IMR-90 (cell line): ENCODE data around the gene ZFHX3. TPM values are rescaled to one million over a fixed set of nuclear protein-coding genes. Genes with fewer than 3 reads are reported as not detected.

Source experiments
- ATAC-seq: fragments of 200-7000 bp; cut with Tn5 transposase; 2 replicates; pipeline ENCODE4 v1.9.1; 2020; ENCODE audit warnings: low read depth, mild to moderate bottlenecking, moderate library complexity
- BruUV-seq: library from RNA; stranded (reverse); fragments of 400-500 nt; replicated peaks from 2 replicates; lab custom pipeline; 2021; lab: Mats Ljungman, UMichigan
- CTCF ChIA-PET: fragments of 300-600 bp; formaldehyde crosslinking; extraction: SDS; loops from one replicate; lab custom pipeline; 2021; ENCODE audit warnings: antibody characterized with exemption; lab: Yijun Ruan, JAX
- POLR2A ChIA-PET: fragments of 300-600 bp; sonication (Branson Sonifier 250); formaldehyde crosslinking; loops from one replicate; lab custom pipeline; 2022; ENCODE audit warnings: antibody characterized with exemption; ENCODE audit not compliant: unreplicated experiment; lab: Charles Lee
- DNase-seq: peaks from one replicate; pipeline ENCODE4 v3.0.0; 2013
- H2AFZ ChIP-seq: replicated peaks from 2 replicates; pipeline ENCODE3; 2013; ENCODE audit warnings: low read length, mild to moderate bottlenecking; ENCODE audit not compliant: poor library complexity
- H2AK5ac ChIP-seq: 2 replicates; pipeline ENCODE4 v1.6.1; 2013; ENCODE audit warnings: low read depth, low read length, inconsistent platforms
- H2AK9ac ChIP-seq: replicated peaks from 2 replicates; pipeline ENCODE3; 2013; ENCODE audit warnings: mild to moderate bottlenecking, low read depth, low read length, moderate library complexity; ENCODE audit not compliant: poor library complexity
- H2BK120ac ChIP-seq: 2 replicates; pipeline ENCODE4 v1.6.1; 2013; ENCODE audit warnings: low read depth, low read length, inconsistent platforms
- H2BK15ac ChIP-seq: 3 replicates; pipeline ENCODE4 v1.6.1; 2013; ENCODE audit warnings: low read depth, low read length, inconsistent platforms
- H2BK20ac ChIP-seq: 2 replicates; pipeline ENCODE4 v1.6.1; 2013; ENCODE audit warnings: low read depth, mild to moderate bottlenecking, inconsistent platforms, low read length, moderate library complexity
- H2BK5ac ChIP-seq: 2 replicates; pipeline ENCODE4 v1.6.1; 2013; ENCODE audit warnings: mild to moderate bottlenecking, low read depth, low read length, inconsistent platforms; ENCODE audit not compliant: poor library complexity, severe bottlenecking
- H3K14ac ChIP-seq: replicated peaks from 2 replicates; pipeline ENCODE4 v1.6.1; 2013; ENCODE audit warnings: low read depth, low read length, inconsistent platforms
- H3K18ac ChIP-seq: 2 replicates; pipeline ENCODE4 v1.6.1; 2013; ENCODE audit warnings: low read depth, low read length, control low read depth
- H3K23ac ChIP-seq: 2 replicates; pipeline ENCODE4 v1.6.1; 2013; ENCODE audit warnings: low read depth, low read length, inconsistent platforms
- H3K27ac ChIP-seq: 2 replicates; pipeline ENCODE4 v1.5.1; 2013; ENCODE audit warnings: mild to moderate bottlenecking, control low read depth, low read length; ENCODE audit not compliant: insufficient read depth
- H3K27me3 ChIP-seq: 2 replicates; pipeline ENCODE4 v1.6.1; 2013; ENCODE audit warnings: low read length; ENCODE audit not compliant: control insufficient read depth, insufficient read depth
- H3K36me3 ChIP-seq: 2 replicates; pipeline ENCODE4 v1.6.1; 2013; ENCODE audit warnings: low read length, mixed read lengths; ENCODE audit not compliant: control insufficient read depth, insufficient read depth
- H3K4ac ChIP-seq: 2 replicates; pipeline ENCODE4 v1.6.1; 2013; ENCODE audit warnings: low read depth, low read length, inconsistent platforms
- H3K4me1 ChIP-seq: 2 replicates; pipeline ENCODE4 v1.6.1; 2013; ENCODE audit warnings: low read length, mixed read lengths; ENCODE audit not compliant: control insufficient read depth, insufficient read depth
- H3K4me2 ChIP-seq: 2 replicates; pipeline ENCODE4 v1.6.1; 2013; ENCODE audit warnings: low read depth, mild to moderate bottlenecking, control low read depth, low read length, moderate library complexity
- H3K4me3 ChIP-seq: 2 replicates; pipeline ENCODE4 v1.5.1; 2013; ENCODE audit warnings: low read depth, mild to moderate bottlenecking, control low read depth, low read length, moderate library complexity; ENCODE audit not compliant: insufficient read depth
- H3K56ac ChIP-seq: 2 replicates; pipeline ENCODE4 v1.6.1; 2013; ENCODE audit warnings: low read length, inconsistent platforms; ENCODE audit not compliant: insufficient read depth; ENCODE audit errors: extremely low read depth
- H3K79me1 ChIP-seq, 2 experiments: 2 replicates each; pipeline ENCODE4 v1.6.1; 2013; ENCODE audit warnings: low read length in 2 of 2, inconsistent platforms in 1 of 2, low read depth in 1 of 2
- H3K9ac ChIP-seq: 2 replicates; pipeline ENCODE4 v1.6.1; 2013; ENCODE audit warnings: low read depth, low read length, control low read depth
- H3K9me1 ChIP-seq: 2 replicates; pipeline ENCODE4 v1.6.1; 2013; ENCODE audit warnings: low read length, inconsistent platforms; ENCODE audit not compliant: insufficient read depth
- H3K9me3 ChIP-seq: 2 replicates; pipeline ENCODE4 v1.6.1; 2013; ENCODE audit warnings: low read length; ENCODE audit not compliant: control insufficient read depth, insufficient read depth
- H4K20me1 ChIP-seq: 2 replicates; pipeline ENCODE4 v1.6.1; 2013; ENCODE audit warnings: low read length, inconsistent platforms; ENCODE audit not compliant: insufficient read depth
- H4K5ac ChIP-seq: 2 replicates; pipeline ENCODE4 v1.6.1; 2013; ENCODE audit warnings: mild to moderate bottlenecking, low read depth, low read length, control low read depth
- H4K8ac ChIP-seq, 2 experiments: 2 replicates each; pipeline ENCODE4 v1.6.1; 2013; ENCODE audit warnings: low read depth in 2 of 2, low read length in 2 of 2, control low read depth in 1 of 2, inconsistent platforms in 1 of 2
- H4K91ac ChIP-seq: 2 replicates; pipeline ENCODE4 v1.6.1; 2013; ENCODE audit warnings: low read depth, low read length, inconsistent platforms; ENCODE audit not compliant: insufficient read depth
- BHLHE40 ChIP-seq: fragments of 150-350 bp; IDR thresholded peaks from 2 replicates; pipeline ENCODE4 v1.6.1; 2016; ENCODE audit warnings: mild to moderate bottlenecking, low read depth, low read length
- MXI1 ChIP-seq: IDR thresholded peaks from 2 replicates; pipeline ENCODE4 v1.6.1; 2012; ENCODE audit warnings: low read depth, mild to moderate bottlenecking, low read length, moderate library complexity, borderline replicate concordance
- SMC3 ChIP-seq: fragments of 150-350 bp; IDR thresholded peaks from 2 replicates; pipeline ENCODE4 v1.6.1; 2016; ENCODE audit warnings: low read depth, mild to moderate bottlenecking, antibody characterized with exemption, low read length, moderate library complexity
- WGBS, 2 experiments: methylation state at CpG; one replicate each; pipeline versions ENCODE4 v1.1.5 to v1.1.7; 2013; ENCODE audit warnings: missing lambda C conversion rate in 2 of 2; ENCODE audit not compliant: insufficient read length in 1 of 2; ENCODE audit errors: extremely low coverage in 2 of 2; 5-methylcytosine and 5-hydroxymethylcytosine counted together
- dilution Hi-C: fragments of 300-500 bp; cut with HindIII; formaldehyde crosslinking; loops from one replicate; pipeline ENCODE4 v1.14.3; 2018; ENCODE audit warnings: low sequenced_read_pairs; ENCODE audit not compliant: unreplicated experiment
- in situ Hi-C: fragments of 300-500 bp; cut with MboI; formaldehyde crosslinking; loops from 3 replicates; pipeline ENCODE4 v1.14.3; 2019; ENCODE audit warnings: low sequenced_read_pairs, inconsistent platforms, mixed read lengths
- intact Hi-C: fragments of 100-400 bp; cut with micrococcal nuclease; formaldehyde crosslinking; loops from 2 replicates; pipeline ENCODE4 v1.10.0; 2022
- polyA plus RNA-seq, 3 experiments: library from polyadenylated mRNA; depleted of rRNA; stranded (reverse); fragments of >200 nt; gene quantifications; 2 replicates each; pipeline ENCODE4 v1.2.3, GENCODE V29; 2012; ENCODE audit warnings: low replicate concordance in 1 of 3
- total RNA-seq: library from RNA; depleted of rRNA; stranded (reverse); fragments of >200 nt; gene quantifications from 2 replicates; pipeline ENCODE4 v1.2.3, GENCODE V29; 2012

The ZFHX3 gene
- total and polyA plus RNA-seq, 2 of the 4 experiments (the other 2 are of a cell fraction), result 1.4 to 1.7 TPM

DNA sequence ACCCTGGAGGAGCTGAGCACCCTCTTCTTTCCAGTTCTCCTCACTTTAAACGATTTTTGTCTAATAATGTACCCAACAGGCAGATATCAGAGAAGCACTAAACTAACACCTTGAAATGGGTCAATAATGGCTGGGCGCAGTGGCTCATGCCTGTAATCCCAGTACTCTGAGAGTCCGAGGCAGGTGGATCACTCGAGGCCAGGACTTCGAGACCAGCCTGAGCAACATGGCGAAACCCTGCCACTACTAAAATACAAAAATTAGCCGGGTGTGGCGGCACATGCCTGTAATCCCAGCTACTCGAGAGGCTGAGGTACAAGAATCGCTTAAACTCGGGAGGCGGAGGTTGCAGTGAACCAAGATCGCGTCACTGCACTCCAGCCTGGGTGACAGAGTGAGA is 57.4 kb downstream of the ZFHX3 start:
- Histone ChIP-seq H3K9me3 (no peaks in the 10 kb centered on the region), H3K9ac (peak overlapping the region; percentile 55), H2BK20ac (peak overlapping the region; percentile 38; the same call in 1 of the 2 replicates), H3K4me2 (peak overlapping the region; percentile 77), H4K91ac (peak overlapping the region; percentile 54), H4K5ac (0 out of 2 replicates have a peak overlapping the region, but pooled peaks have one; percentile 8), H3K36me3 (no peaks in the 10 kb centered on the region), H4K20me1 (peaks cover 31% of the 10 kb centered on the region), H3K79me1 (peaks cover 49 to 84% of the 10 kb centered on the region in 2 experiments), H3K23ac (peak overlapping the region; percentile 89), H2AFZ (peak overlapping the region; percentile 76), H4K8ac (peak overlapping the region; percentile 28 to 32; a peak in 3 of 4 replicates), H3K4ac (peak overlapping the region; percentile 89), H3K56ac (no peak overlapping the region), H3K9me1 (peaks cover 17% of the 10 kb centered on the region), H3K4me3 (no peak overlapping the region), H3K27me3 (no peaks in the 10 kb centered on the region), H2BK15ac (peak overlapping the region; percentile 29; the same call in 1 of the 3 replicates), H3K14ac (peak overlapping the region; percentile 55), H3K18ac (peak overlapping the region; percentile 22), H2AK9ac (no peak overlapping the region), H3K4me1 (peaks cover 24% of the 10 kb centered on the region), H2BK5ac (peak overlapping the region; percentile 79), H2BK120ac (peak overlapping the region; percentile 62), H3K27ac (peak overlapping the region; percentile 65), H2AK5ac (peak overlapping the region; percentile 46)
- in situ Hi-C loops, result no loop called here
- dilution Hi-C loops, result no loop called here
- DNase-seq, result no peak
- 20% methylated on average over 1 of the region's 14 CpGs; no CpG with 5 or more reads in 1 of the 2 experiments for WGBS, 2 experiments
- BruUV-seq, result no TSS peak
- no peak for ATAC-seq
- ChIA-PET CTCF (no interaction called here), POLR2A (interaction anchor here (0.5 kb wide), 1 partner anchor 176 kb away, joined by 3 read pairs; no protein-coding TSS in a partner anchor)
- TF ChIP-seq MXI1 (no peak), BHLHE40 (no peak), SMC3 (no peak)
- intact Hi-C loops, result no loop called here
